Vagina (tissue), 2 donors: ENCODE data around the gene B4GALNT3. TPM values are rescaled to one million over a fixed set of nuclear protein-coding genes. Genes with fewer than 3 reads are reported as not detected.
"Not testable (repeated sequence)": the region's sequence is repeated elsewhere in the genome, so short reads cannot be mapped to it uniquely, and the experiment has no call there.

Experiments
- DNase-seq, 2 donors: peaks; one replicate each; pipeline ENCODE4 v3.0.0-alpha.2; 2017; ENCODE audit errors: extremely low spot score in 2 of 2
- H3K27ac ChIP-seq: fragments of 200-600 bp; sonication (generic); one replicate; pipeline ENCODE4 v1.5.1; 2019
- H3K27me3 ChIP-seq: fragments of 200-600 bp; sonication (generic); one replicate; pipeline ENCODE4 v1.5.1; 2019
- H3K36me3 ChIP-seq, 2 donors: fragments of 200-600 bp; sonication (generic); one replicate each; pipeline ENCODE4 v1.5.1; 2017 to 2019
- H3K4me1 ChIP-seq: fragments of 200-600 bp; sonication (generic); one replicate; pipeline ENCODE4 v1.5.1; 2019
- H3K4me3 ChIP-seq, 2 donors: fragments of 200-600 bp; sonication (generic); 1 replicate in 1 of 2; 2 replicates in 1 of 2; pipeline ENCODE4 v1.5.1; 2016 to 2019
- H3K9me3 ChIP-seq: fragments of 200-600 bp; sonication (generic); one replicate; pipeline ENCODE4 v1.5.1; 2019
- POLR2A ChIP-seq, 2 donors: fragments of 450-650 bp; IDR thresholded peaks; one replicate each; pipeline ENCODE4 v1.6.1; 2017; ENCODE audit warnings: antibody characterized with exemption in 2 of 2, mild to moderate bottlenecking in 2 of 2, moderate library complexity in 2 of 2
- POLR2AphosphoS5 ChIP-seq, 2 donors: sonication (generic); formaldehyde crosslinking; IDR thresholded peaks; one replicate each; pipeline ENCODE4 v1.9.0; 2017; ENCODE audit warnings: antibody characterized with exemption in 2 of 2, mild to moderate bottlenecking in 2 of 2, low read depth in 1 of 2; ENCODE audit not compliant: insufficient read depth in 1 of 2
- intact Hi-C: fragments of 100-400 bp; cut with DNase I; formaldehyde crosslinking; loops from one replicate; pipeline ENCODE4 v1.15.1; 2023
- total RNA-seq: library from RNA; depleted of rRNA; stranded (reverse); fragments of >200 nt; gene quantifications from one replicate; pipeline ENCODE4 v1.2.3, GENCODE V29; 2016
- TF ChIP-seq, protein P1 (sequence below), 3 experiments: fragments of 450-650 bp in 2 of 3; fragments of 200-600 bp in 1 of 3; sonication (generic) in 1 of 3; IDR thresholded peaks; one replicate each; pipeline ENCODE4 v1.5.1; 2017 to 2019; ENCODE audit warnings: antibody characterized with exemption in 3 of 3, mild to moderate bottlenecking in 2 of 3, moderate library complexity in 2 of 3

Gene B4GALNT3
- total RNA-seq, 1 donor from 2014 or later: 13.3 TPM

DNA sequence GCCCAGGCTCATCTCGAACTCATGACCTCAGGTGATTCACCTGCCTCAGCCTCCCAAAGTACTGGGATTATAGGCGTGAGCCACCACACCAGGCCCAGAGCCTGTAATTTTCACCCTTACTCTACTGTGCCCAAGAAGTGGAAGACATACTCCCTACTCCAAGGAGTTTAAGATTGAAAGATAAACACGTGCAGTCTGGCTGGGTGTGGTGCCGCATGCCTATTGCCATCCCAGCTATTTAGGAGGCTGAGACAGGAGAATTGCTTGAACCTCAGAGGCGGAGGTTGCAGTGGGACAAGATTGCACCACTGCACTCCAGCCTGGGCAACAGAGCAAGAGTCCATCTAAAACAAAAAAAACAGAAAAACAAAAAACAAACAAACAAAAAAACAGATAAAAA is 113.5 kb downstream of the B4GALNT3 start:
- no peak overlapping the region for H3K27ac ChIP-seq
- DNase-seq: no peak
- peaks cover 65% of the 10 kb centered on the region for H3K4me1 ChIP-seq

DNA sequence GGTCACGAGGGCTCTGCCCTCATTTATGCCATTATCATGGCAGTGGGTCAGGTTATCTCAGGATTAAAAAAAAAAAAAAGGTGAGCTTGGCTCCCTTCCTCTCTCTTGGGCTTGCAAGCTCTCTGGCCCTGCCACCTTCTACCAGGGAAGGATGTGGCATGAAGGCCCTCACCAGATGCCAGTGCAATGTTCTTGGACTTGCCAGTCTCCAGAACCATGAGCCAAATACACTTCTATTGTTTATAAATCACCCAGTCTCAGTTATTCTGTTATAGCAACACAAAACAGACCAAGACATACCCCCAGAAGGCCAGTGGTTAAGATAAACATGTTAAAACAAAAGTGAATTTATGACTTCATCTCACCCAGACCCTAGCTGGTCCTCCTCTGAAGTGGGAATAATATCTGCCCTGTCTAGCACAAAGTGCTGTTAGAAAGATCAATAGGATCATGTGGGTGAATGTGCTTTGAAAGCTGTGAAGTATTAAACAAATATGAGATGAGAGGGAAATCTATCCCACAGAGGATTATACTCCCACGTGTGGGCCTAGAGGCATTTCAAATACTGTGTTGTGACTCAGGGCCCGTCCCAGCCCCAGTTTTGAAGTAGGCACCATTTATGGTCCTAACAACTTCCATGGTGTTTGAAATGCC is 114.9 kb downstream of the B4GALNT3 start:
- intact Hi-C loops: no loop called here
- Histone ChIP-seq H3K27me3 (no peaks in the 10 kb centered on the region), H3K36me3 (no peaks in the 10 kb centered on the region), H3K9me3 (no peaks in the 10 kb centered on the region), H3K4me1 (peaks cover 60% of the 10 kb centered on the region), H3K27ac (peak overlapping the region; percentile 73), H3K4me3 (no peak overlapping the region)
- no peak for DNase-seq
- no peak for TF ChIP-seq POLR2AphosphoS5 (IDR thresholded peaks at IDR 0.05; ENCODE audit: insufficient read depth in 1 of 2, low read depth in 1 of 2)
- TF ChIP-seq, protein P1, sequence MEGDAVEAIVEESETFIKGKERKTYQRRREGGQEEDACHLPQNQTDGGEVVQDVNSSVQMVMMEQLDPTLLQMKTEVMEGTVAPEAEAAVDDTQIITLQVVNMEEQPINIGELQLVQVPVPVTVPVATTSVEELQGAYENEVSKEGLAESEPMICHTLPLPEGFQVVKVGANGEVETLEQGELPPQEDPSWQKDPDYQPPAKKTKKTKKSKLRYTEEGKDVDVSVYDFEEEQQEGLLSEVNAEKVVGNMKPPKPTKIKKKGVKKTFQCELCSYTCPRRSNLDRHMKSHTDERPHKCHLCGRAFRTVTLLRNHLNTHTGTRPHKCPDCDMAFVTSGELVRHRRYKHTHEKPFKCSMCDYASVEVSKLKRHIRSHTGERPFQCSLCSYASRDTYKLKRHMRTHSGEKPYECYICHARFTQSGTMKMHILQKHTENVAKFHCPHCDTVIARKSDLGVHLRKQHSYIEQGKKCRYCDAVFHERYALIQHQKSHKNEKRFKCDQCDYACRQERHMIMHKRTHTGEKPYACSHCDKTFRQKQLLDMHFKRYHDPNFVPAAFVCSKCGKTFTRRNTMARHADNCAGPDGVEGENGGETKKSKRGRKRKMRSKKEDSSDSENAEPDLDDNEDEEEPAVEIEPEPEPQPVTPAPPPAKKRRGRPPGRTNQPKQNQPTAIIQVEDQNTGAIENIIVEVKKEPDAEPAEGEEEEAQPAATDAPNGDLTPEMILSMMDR (IDR thresholded peaks at IDR 0.05): no peak
- no peak for TF ChIP-seq POLR2A (IDR thresholded peaks at IDR 0.05)

More for the DNA sequence above, 113.5 kb downstream of the B4GALNT3 start:
- TF ChIP-seq, protein P1 (IDR thresholded peaks at IDR 0.05): no peak
- TF ChIP-seq POLR2AphosphoS5 (IDR thresholded peaks at IDR 0.05; ENCODE audit: insufficient read depth in 1 of 2, low read depth in 1 of 2) (no peak), POLR2A (IDR thresholded peaks at IDR 0.05) (no peak)
- Histone ChIP-seq H3K27me3 (no peaks in the 10 kb centered on the region), H3K9me3 (no peaks in the 10 kb centered on the region), H3K36me3 (no peaks in the 10 kb centered on the region), H3K4me3 (no peak overlapping the region)
- intact Hi-C loops: no loop called here

DNA sequence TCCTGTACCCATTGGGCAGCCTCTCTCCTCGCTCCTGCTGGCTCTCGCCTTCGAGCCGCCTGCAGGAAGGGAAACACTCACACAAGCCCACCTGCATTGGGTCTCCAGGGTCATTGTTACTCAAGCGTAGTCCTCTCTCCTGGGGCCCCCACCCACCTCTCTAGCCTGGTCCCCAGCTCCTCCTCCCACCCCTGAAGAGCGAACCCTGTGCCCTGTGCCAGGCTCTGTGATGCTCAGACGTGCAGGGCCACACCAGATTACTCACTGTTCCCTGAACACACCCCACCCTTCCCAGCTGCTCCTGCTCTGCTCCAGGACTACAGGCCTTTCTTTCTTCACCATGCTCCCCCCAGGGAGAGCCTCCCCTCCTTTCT is 115.4 kb downstream of the B4GALNT3 start:
- no peaks in the 10 kb centered on the region for H3K36me3 ChIP-seq
- no peak for TF ChIP-seq POLR2AphosphoS5 (IDR thresholded peaks at IDR 0.05; ENCODE audit: insufficient read depth in 1 of 2, low read depth in 1 of 2)
- no peak for TF ChIP-seq POLR2A (IDR thresholded peaks at IDR 0.05)
- TF ChIP-seq, protein P1 (IDR thresholded peaks at IDR 0.05): no peak
- peak overlapping the region; percentile 73 for H3K27ac ChIP-seq
- peaks cover 56% of the 10 kb centered on the region for H3K4me1 ChIP-seq
- no peaks in the 10 kb centered on the region for H3K9me3 ChIP-seq
- intact Hi-C loops: no loop called here
- no peaks in the 10 kb centered on the region for H3K27me3 ChIP-seq
- no peak for DNase-seq
- no peak overlapping the region for H3K4me3 ChIP-seq

DNA sequence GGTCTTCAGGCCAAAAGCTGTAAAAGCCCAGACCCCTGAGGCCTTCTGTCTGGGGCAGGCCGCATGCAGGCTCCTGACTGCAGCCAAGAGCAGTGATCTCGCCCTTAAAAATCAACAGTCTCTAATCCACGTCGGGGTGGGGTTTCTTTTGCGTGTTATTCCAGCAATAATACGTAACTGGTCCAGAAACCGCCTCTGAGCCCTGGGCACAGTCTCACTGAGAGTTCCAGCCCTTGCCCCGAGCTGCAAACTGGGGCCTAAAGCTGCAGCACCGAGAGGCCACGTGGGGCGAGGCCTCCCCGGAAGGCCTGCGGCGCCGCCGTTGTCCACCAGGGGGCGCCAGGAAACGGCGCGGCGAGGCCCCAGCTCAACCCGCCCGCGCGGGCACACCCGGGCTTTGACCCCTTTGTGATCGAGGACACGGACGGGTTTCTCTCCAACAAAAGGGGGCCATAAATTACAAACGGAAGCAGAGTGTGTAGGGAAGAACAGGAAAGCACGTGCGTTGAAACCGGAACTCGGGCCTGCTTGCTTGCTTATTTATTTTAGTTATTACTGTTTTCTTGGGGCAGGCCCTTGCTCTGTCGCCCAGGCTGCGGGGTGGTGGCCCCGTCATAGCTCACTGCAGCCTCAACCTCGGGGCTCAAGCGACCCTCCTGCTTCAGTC is 116.3 kb downstream of the B4GALNT3 start:
- TF ChIP-seq POLR2A (IDR thresholded peaks at IDR 0.05) (no peak), POLR2AphosphoS5 (IDR thresholded peaks at IDR 0.05; ENCODE audit: insufficient read depth in 1 of 2, low read depth in 1 of 2) (peak in 1 of 2 donors; percentile 61)
- TF ChIP-seq, protein P1 (IDR thresholded peaks at IDR 0.05): peak; percentile 88 to 99 (median 98)
- Histone ChIP-seq H3K4me3 (peak overlapping the region in 1 of 2 donors; percentile 1), H3K4me1 (peaks cover 50% of the 10 kb centered on the region), H3K9me3 (no peaks in the 10 kb centered on the region), H3K27me3 (no peaks in the 10 kb centered on the region), H3K27ac (peak overlapping the region; percentile 73), H3K36me3 (no peaks in the 10 kb centered on the region)
- intact Hi-C loops: no loop called here
- peak in 1 of 2 donors; percentile 93 for DNase-seq

DNA sequence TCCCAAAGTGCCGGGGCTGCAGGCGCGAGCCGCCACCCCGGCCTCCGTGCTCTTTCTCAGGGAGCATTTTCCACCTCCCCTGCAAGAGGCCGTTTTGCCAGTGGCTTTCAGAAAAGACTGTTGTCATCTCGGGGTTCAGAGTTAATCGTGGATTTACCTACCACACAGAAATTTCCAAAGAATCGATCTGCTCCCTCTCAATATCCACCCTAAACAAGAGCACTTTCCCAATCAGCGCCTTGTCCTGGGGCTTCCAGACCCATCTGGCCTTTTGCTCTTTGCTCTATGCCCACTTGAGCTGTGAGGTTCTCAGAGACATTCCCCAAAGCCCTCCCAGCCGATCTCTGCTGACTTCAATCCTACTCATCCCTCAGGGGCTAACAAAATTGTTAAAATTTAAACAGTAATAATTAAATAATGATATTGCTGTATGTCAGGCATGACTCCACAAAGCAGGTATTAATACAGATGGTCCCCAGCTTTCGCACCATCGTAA is 116.9 kb downstream of the B4GALNT3 start:
- TF ChIP-seq, protein P1 (IDR thresholded peaks at IDR 0.05): no peak
- TF ChIP-seq POLR2A (IDR thresholded peaks at IDR 0.05): no peak
- no peak for TF ChIP-seq POLR2AphosphoS5 (IDR thresholded peaks at IDR 0.05; ENCODE audit: insufficient read depth in 1 of 2, low read depth in 1 of 2)
- Histone ChIP-seq H3K36me3 (no peaks in the 10 kb centered on the region), H3K27ac (peak overlapping the region; percentile 73), H3K9me3 (no peaks in the 10 kb centered on the region), H3K4me3 (no peak overlapping the region), H3K27me3 (no peaks in the 10 kb centered on the region), H3K4me1 (peaks cover 48% of the 10 kb centered on the region)
- intact Hi-C loops: no loop called here
- DNase-seq: no peak

DNA sequence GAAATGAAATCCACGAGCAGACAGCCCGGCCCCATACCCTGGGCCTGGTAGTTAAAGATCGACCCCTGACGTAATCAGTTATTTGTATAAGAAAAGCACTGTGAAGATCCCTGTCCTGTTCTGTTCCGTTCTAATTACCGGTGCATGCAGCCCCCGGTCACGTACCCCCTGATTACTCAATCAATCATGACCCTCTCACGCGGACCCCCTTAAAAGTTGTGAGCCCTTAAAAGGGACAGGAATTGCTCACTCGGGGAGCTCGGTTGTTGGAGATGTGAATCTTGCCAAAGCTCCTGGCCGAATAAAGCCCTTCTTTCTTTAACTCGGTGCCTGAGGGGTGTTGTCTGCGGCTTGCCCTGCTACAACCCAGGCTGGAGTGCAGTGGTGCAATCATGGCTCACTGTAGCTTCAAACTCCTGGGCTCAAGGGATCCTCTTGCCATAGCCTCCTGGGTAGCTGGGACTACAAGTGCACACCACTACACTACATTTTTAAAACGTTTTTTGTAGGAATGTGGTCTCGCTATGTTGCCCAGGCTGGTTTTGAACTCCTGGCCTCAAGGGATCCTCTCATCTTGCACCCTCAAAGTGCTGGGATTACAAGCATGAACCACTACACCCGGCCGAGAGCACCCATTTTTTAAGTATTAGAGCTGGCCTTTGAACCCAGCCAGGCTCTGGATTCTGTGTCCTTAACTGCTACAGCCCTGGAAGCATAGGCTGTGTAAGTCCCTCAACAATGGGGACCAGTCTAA is 118.4 kb downstream of the B4GALNT3 start:
- DNase-seq, H3K4me3 ChIP-seq, H3K36me3 ChIP-seq, H3K27me3 ChIP-seq, intact Hi-C loops, H3K9me3 ChIP-seq: not testable (repeated sequence)
- Histone ChIP-seq H3K4me1 (peaks cover 38% of the 10 kb centered on the region), H3K27ac (peak overlapping the region; percentile 7)
